MM.1S (cell line): Measurements from ENCODE around the gene R3HDM2.
"Not testable (repeated sequence)": the region's sequence is repeated elsewhere in the genome, so short reads cannot be mapped to it uniquely, and the experiment has no call there.

Experiments
- DNase-seq: peaks from one replicate; pipeline ENCODE4 v3.0.0-alpha.2; 2015
- H2AFZ ChIP-seq: fragments of 300-600 bp; sonication (generic); 2 replicates; pipeline ENCODE4 v1.6.0; 2016; ENCODE audit warnings: antibody characterized with exemption, low read length
- H3F3A ChIP-seq: fragments of 300-600 bp; sonication (generic); 2 replicates; pipeline ENCODE4 v1.6.1; 2016; ENCODE audit warnings: mild to moderate bottlenecking, antibody characterized with exemption, low read length, moderate library complexity, mixed read lengths; ENCODE audit not compliant: insufficient read depth
- H3K27ac ChIP-seq: fragments of 300-600 bp; sonication (generic); 2 replicates; pipeline ENCODE4 v1.5.1; 2016; ENCODE audit warnings: mild to moderate bottlenecking, low read length
- H3K27me3 ChIP-seq: fragments of 300-600 bp; sonication (generic); replicated peaks from 2 replicates; pipeline ENCODE4 v1.6.0; 2016; ENCODE audit warnings: low read length; ENCODE audit not compliant: insufficient read depth
- H3K36me3 ChIP-seq: fragments of 300-600 bp; sonication (generic); replicated peaks from 2 replicates; pipeline ENCODE4 v1.6.1; 2016; ENCODE audit warnings: mild to moderate bottlenecking, low read length, mixed read lengths; ENCODE audit not compliant: insufficient read depth
- H3K4me1 ChIP-seq: fragments of 300-600 bp; sonication (generic); 2 replicates; pipeline ENCODE4 v1.6.1; 2016; ENCODE audit warnings: low read length, mixed read lengths
- H3K4me2 ChIP-seq: fragments of 300-600 bp; sonication (generic); 2 replicates; pipeline ENCODE4 v1.6.0; 2016; ENCODE audit warnings: low read depth, low read length
- H3K4me3 ChIP-seq: fragments of 300-600 bp; sonication (generic); 2 replicates; pipeline ENCODE4 v1.5.1; 2016; ENCODE audit warnings: low read length, mixed read lengths
- H3K79me2 ChIP-seq: fragments of 300-600 bp; sonication (generic); 2 replicates; pipeline ENCODE4 v1.6.1; 2016; ENCODE audit warnings: mixed run types, low read length, mixed read lengths
- H3K9ac ChIP-seq: fragments of 300-600 bp; sonication (generic); 2 replicates; pipeline ENCODE4 v1.6.1; 2016; ENCODE audit warnings: low read length, mixed read lengths
- H3K9me2 ChIP-seq: fragments of 300-600 bp; sonication (generic); replicated peaks from 2 replicates; pipeline ENCODE4 v1.6.1; 2016; ENCODE audit warnings: mild to moderate bottlenecking, low read length, mixed read lengths; ENCODE audit not compliant: insufficient read depth
- H3K9me3 ChIP-seq: fragments of 300-600 bp; sonication (generic); replicated peaks from 2 replicates; pipeline ENCODE4 v1.6.1; 2016; ENCODE audit warnings: mild to moderate bottlenecking, low read length, mixed read lengths; ENCODE audit not compliant: insufficient read depth
- H4K20me1 ChIP-seq: fragments of 300-600 bp; sonication (generic); 2 replicates; pipeline ENCODE4 v1.6.1; 2016; ENCODE audit warnings: mild to moderate bottlenecking, low read length, moderate library complexity, mixed read lengths; ENCODE audit not compliant: insufficient read depth
- EZH2 ChIP-seq: fragments of 300-600 bp; sonication (generic); optimal IDR thresholded peaks from 2 replicates; pipeline ENCODE3; 2017; ENCODE audit warnings: low read depth, mild to moderate bottlenecking, antibody characterized with exemption, low read length, mixed read lengths
- EZH2phosphoT487 ChIP-seq: fragments of 300-600 bp; sonication (generic); IDR thresholded peaks from 2 replicates; pipeline ENCODE4 v1.6.1; 2018; ENCODE audit warnings: antibody characterized with exemption, low read length
- TF ChIP-seq, protein P1 (sequence below): fragments of 300-600 bp; sonication (generic); IDR thresholded peaks from 2 replicates; pipeline ENCODE4 v1.5.1; 2016; ENCODE audit warnings: antibody characterized with exemption, low read length, mixed read lengths

R3HDM2 gene

DNA sequence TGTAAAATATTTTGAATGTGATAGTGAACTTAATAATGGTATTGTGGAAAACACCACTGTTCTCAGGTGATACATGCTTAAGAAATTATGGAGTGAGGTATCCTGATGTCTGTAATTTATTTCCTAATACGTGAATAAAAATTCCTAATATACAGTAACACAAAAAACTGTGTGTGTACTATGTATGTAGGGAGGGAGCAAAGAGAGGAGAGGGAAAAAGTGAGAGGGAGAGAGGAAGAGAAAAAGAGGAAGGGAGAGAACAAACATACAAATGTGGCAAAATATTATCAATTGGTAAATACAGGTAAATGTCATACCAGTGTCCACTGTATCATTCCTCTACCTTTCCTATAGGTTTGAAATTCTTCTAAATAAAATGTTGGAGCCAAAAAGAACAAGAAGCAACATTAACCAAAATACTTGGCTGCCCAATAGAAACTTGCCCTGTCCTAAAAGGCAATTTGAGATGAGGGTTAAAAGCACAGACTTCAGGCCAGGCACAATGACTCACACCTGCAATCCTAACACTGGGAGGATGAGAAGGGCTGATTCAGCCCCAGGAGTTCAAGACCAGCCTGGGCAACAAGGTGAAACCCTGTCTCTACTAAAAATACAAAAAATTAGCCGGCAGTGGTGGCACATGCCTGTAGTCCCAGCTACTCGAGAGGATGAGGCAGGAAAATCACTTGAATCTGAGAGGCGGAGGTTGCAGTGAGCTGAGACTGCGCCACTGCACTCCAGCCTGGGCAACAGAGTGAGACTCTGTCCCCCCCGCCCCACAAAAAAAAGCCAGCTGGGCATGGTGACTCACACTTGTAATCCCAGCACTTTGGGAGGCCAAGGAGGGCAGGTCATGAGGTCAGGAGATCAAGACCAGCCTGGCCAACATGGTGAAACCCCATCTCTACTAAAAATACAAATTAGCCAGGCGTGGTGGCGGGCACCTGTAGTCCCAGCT lies 14.5 kb downstream of the R3HDM2 start:
- H3F3A ChIP-seq = no peaks in the 10 kb centered on the region
- no peak overlapping the region for H3K4me2 ChIP-seq
- no peaks in the 10 kb centered on the region for H3K4me1 ChIP-seq
- H3K4me3 ChIP-seq = no peak overlapping the region
- H3K9ac ChIP-seq = no peak overlapping the region
- H3K79me2 ChIP-seq = no peaks in the 10 kb centered on the region
- no peak overlapping the region for H3K27ac ChIP-seq
- TF ChIP-seq EZH2phosphoT487 (no peak), EZH2 (no peak)
- TF ChIP-seq, protein P1, sequence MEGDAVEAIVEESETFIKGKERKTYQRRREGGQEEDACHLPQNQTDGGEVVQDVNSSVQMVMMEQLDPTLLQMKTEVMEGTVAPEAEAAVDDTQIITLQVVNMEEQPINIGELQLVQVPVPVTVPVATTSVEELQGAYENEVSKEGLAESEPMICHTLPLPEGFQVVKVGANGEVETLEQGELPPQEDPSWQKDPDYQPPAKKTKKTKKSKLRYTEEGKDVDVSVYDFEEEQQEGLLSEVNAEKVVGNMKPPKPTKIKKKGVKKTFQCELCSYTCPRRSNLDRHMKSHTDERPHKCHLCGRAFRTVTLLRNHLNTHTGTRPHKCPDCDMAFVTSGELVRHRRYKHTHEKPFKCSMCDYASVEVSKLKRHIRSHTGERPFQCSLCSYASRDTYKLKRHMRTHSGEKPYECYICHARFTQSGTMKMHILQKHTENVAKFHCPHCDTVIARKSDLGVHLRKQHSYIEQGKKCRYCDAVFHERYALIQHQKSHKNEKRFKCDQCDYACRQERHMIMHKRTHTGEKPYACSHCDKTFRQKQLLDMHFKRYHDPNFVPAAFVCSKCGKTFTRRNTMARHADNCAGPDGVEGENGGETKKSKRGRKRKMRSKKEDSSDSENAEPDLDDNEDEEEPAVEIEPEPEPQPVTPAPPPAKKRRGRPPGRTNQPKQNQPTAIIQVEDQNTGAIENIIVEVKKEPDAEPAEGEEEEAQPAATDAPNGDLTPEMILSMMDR = no peak
- H3K27me3 ChIP-seq = no peaks in the 10 kb centered on the region
- no peaks in the 10 kb centered on the region for H3K9me2 ChIP-seq
- H4K20me1 ChIP-seq = no peaks in the 10 kb centered on the region
- H3K9me3 ChIP-seq = no peaks in the 10 kb centered on the region
- DNase-seq = no peak
- H2AFZ ChIP-seq = no peak overlapping the region
- H3K36me3 ChIP-seq = no peaks in the 10 kb centered on the region

DNA sequence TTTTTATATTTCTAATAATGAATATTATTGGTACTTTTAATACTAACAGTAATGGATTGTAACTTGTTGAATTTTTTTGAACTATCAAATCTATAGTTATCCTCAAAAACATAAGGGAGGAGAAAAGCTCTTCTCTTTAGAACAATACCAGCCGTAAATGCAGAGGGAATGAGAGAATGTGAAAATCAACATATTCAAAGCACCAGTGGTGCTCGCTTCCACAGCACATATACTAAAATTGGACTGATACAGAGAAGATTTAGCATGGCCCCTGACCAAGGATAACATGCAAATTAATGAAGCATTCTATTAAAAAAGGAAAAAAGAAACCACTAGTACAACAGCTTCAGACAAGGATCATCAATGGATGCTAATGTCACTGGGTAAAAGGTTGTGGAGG lies 15.8 kb downstream of the R3HDM2 start:
- Histone ChIP-seq H2AFZ (no peak overlapping the region), H3K4me1 (no peaks in the 10 kb centered on the region), H3K27me3 (no peaks in the 10 kb centered on the region), H3K9me3 (no peaks in the 10 kb centered on the region), H3K9ac (no peak overlapping the region), H3K36me3 (no peaks in the 10 kb centered on the region), H3K9me2 (no peaks in the 10 kb centered on the region), H3K79me2 (no peaks in the 10 kb centered on the region), H3K4me2 (no peak overlapping the region), H3K4me3 (no peak overlapping the region), H3K27ac (no peak overlapping the region), H4K20me1 (no peaks in the 10 kb centered on the region), H3F3A (no peaks in the 10 kb centered on the region)
- DNase-seq = no peak
- no peak for TF ChIP-seq EZH2
- TF ChIP-seq, protein P1 = no peak
- TF ChIP-seq EZH2phosphoT487 = no peak

DNA sequence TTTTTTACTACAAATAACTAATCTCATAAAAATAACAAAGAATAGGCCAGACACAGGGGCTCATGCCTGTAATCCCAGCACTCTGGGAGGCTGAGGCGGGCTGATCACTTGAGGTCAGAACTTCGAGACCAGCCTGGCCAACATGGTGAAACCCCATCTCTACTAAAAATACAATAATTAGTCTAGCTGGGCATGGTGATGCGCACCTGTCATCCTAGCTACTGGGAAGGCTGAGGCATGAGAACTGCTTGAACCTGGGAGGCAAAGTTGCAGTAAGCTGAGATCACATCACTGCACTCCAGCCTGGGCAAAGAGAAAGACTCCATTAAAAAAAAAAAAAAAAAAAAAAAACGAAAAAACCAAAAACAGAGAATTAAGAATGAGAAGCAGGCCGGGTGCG lies 16.7 kb downstream of the R3HDM2 start:
- H3K36me3 ChIP-seq, H3F3A ChIP-seq, H2AFZ ChIP-seq, H3K4me2 ChIP-seq, DNase-seq, H3K79me2 ChIP-seq, H4K20me1 ChIP-seq, H3K9ac ChIP-seq, H3K4me3 ChIP-seq, H3K9me3 ChIP-seq, H3K27me3 ChIP-seq, H3K27ac ChIP-seq, H3K9me2 ChIP-seq, H3K4me1 ChIP-seq: not testable (repeated sequence)

DNA sequence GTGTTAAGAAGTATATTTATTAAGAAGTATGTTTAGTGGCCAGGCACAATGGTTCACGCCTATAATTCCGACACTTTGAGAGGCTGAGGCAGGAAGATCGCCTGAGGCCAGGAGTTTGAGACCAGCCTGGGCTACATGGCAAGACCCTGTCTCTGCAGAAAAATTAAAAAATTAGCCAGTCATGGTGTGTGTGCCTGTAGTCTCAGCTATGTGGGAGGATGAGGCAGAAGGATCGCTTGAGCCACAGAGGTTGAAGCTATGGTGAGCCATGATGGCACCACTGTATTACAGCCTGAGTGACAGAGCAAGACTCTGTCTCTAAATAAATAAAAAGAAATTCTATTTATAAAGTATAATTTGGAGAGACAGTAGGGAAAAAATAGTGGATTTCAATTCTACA lies 20.3 kb downstream of the R3HDM2 start:
- Histone ChIP-seq H3K27ac (no peak overlapping the region), H4K20me1 (no peaks in the 10 kb centered on the region), H3K36me3 (no peaks in the 10 kb centered on the region), H2AFZ (no peak overlapping the region), H3K9ac (no peak overlapping the region), H3K4me1 (no peaks in the 10 kb centered on the region), H3K27me3 (no peaks in the 10 kb centered on the region), H3K9me2 (no peaks in the 10 kb centered on the region), H3K9me3 (no peaks in the 10 kb centered on the region), H3K4me2 (no peak overlapping the region), H3K4me3 (no peak overlapping the region), H3F3A (no peaks in the 10 kb centered on the region), H3K79me2 (no peaks in the 10 kb centered on the region)
- DNase-seq = no peak
- TF ChIP-seq EZH2 = no peak
- no peak for TF ChIP-seq EZH2phosphoT487
- TF ChIP-seq, protein P1 = no peak
